Mesothelial cell of epicardium (in vitro differentiated cells): Measurements from ENCODE around the gene AP1B1. TPM values are rescaled to one million over a fixed set of nuclear protein-coding genes. Genes with fewer than 3 reads are reported as not detected.

ENCODE experiments used
- DNase-seq, 2 experiments: peaks; one replicate each; pipeline ENCODE4 v3.0.0; 2021; ENCODE audit warnings: low spot score in 2 of 2; ENCODE audit not compliant: unreplicated experiment in 2 of 2
- H3K27ac Mint-ChIP-seq: 2 replicates; pipeline ENCODE4 v1.8.0; 2021; ENCODE audit warnings: mixed read lengths
- H3K27me3 Mint-ChIP-seq: 2 replicates; pipeline ENCODE4 v1.8.0; 2021; ENCODE audit warnings: low read depth, mixed read lengths
- H3K36me3 Mint-ChIP-seq: 2 replicates; pipeline ENCODE4 v1.8.0; 2021; ENCODE audit warnings: mixed read lengths
- H3K4me1 Mint-ChIP-seq: 2 replicates; pipeline ENCODE4 v1.8.0; 2021; ENCODE audit warnings: mixed read lengths
- H3K4me3 Mint-ChIP-seq: 2 replicates; pipeline ENCODE4 v1.8.0; 2021; ENCODE audit warnings: mild to moderate bottlenecking, moderate library complexity, mixed read lengths
- H3K9me3 Mint-ChIP-seq: 2 replicates; pipeline ENCODE4 v1.8.0; 2021; ENCODE audit warnings: mixed read lengths
- total RNA-seq: library from RNA; stranded (reverse); gene quantifications from 3 replicates; pipeline ENCODE4 v1.2.1, GENCODE V29; 2021
- TF ChIP-seq, protein P1 (sequence below): fragments of 200-600 bp; sonication (generic); IDR thresholded peaks from one replicate; pipeline ENCODE4 v1.5.0; 2021; ENCODE audit warnings: antibody characterized with exemption; ENCODE audit not compliant: unreplicated experiment

AP1B1 gene
- total RNA-seq, 1 donor from 2014 or later, result 43.9 TPM

DNA sequence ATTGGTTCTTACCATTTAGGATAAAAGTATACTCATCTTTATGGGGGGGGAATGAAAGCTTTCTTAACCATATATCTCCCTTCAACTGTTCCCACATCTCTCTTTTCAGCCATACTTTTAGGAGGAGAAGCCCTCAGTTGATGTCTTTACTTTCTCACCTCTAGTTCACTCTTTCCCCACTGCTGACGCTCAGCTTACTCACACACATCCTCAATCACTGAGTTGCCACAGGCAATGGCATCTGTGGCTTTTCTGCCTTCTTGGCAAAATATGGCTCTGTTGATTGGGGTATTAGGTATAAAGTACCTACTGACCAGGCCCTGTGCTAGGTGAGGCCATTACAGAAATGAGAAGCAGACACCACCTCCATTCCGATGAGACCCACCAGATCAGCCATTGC is 12.2 kb upstream of the AP1B1 start:
- peaks cover 27% of the 10 kb centered on the region for H3K27me3 Mint-ChIP-seq
- H3K9me3 Mint-ChIP-seq, result no peaks in the 10 kb centered on the region
- no peaks in the 10 kb centered on the region for H3K36me3 Mint-ChIP-seq
- TF ChIP-seq, protein P1, sequence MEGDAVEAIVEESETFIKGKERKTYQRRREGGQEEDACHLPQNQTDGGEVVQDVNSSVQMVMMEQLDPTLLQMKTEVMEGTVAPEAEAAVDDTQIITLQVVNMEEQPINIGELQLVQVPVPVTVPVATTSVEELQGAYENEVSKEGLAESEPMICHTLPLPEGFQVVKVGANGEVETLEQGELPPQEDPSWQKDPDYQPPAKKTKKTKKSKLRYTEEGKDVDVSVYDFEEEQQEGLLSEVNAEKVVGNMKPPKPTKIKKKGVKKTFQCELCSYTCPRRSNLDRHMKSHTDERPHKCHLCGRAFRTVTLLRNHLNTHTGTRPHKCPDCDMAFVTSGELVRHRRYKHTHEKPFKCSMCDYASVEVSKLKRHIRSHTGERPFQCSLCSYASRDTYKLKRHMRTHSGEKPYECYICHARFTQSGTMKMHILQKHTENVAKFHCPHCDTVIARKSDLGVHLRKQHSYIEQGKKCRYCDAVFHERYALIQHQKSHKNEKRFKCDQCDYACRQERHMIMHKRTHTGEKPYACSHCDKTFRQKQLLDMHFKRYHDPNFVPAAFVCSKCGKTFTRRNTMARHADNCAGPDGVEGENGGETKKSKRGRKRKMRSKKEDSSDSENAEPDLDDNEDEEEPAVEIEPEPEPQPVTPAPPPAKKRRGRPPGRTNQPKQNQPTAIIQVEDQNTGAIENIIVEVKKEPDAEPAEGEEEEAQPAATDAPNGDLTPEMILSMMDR, result no peak
- H3K4me3 Mint-ChIP-seq, result no peak overlapping the region
- no peak overlapping the region for H3K27ac Mint-ChIP-seq
- H3K4me1 Mint-ChIP-seq, result peaks cover 4% of the 10 kb centered on the region
- DNase-seq, result no peak

GRCh38 chr22:29397791-29398190 is 9.4 kb upstream of the AP1B1 start:
- Mint-ChIP-seq H3K36me3 (no peaks in the 10 kb centered on the region), H3K4me1 (peaks cover 4% of the 10 kb centered on the region), H3K9me3 (no peaks in the 10 kb centered on the region), H3K27ac (no peak overlapping the region), H3K27me3 (peaks cover 17% of the 10 kb centered on the region), H3K4me3 (no peak overlapping the region)
- TF ChIP-seq, protein P1, result no peak
- DNase-seq, result no peak

- H3K9me3 Mint-ChIP-seq, result no peaks in the 10 kb centered on the region
- H3K36me3 Mint-ChIP-seq, result no peaks in the 10 kb centered on the region
- no peak overlapping the region for H3K4me3 Mint-ChIP-seq
- no peak overlapping the region for H3K27ac Mint-ChIP-seq
- H3K27me3 Mint-ChIP-seq, result peaks cover 11% of the 10 kb centered on the region
- TF ChIP-seq, protein P1, result no peak
- no peak for DNase-seq
- H3K4me1 Mint-ChIP-seq, result peaks cover 4% of the 10 kb centered on the region
These were observed 7.8 kb upstream of the AP1B1 start for GRCh38 chr22:29396126-29396525.

DNA sequence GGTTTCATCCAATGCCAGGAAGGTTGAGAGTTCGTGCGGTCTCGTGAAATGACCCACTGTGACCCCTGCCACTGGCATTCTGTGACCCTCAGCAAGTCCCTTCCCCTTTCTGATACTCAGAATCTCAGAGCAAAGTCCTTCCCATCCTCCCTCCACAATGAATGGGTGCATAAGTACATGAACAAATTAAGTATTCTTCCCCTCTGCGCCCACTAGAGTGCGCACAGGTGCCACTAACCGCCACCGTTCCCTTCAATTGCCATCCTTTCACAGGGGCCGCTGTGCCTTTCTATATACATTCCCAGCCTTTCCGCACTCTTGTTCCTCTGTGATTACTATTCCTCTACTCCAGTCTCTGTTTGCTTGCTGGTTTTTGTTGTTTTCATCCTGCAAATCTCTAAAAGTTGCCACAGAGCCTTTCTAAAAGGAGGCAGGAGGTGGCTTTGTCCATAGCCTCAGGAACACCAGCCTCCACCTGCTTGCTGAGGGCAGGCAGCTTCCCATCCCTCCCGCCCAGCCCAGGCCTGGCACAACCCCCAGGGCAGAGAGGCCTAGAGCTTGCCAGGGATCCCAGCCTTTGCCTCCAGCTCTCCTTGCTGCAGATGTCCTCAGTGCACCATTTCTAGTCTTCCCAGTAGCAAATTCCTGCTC is 6.7 kb upstream of the AP1B1 start:
- TF ChIP-seq, protein P1, result peak; percentile 34
- Mint-ChIP-seq H3K27ac (no peak overlapping the region), H3K4me1 (peaks cover 4% of the 10 kb centered on the region), H3K4me3 (no peak overlapping the region), H3K9me3 (no peaks in the 10 kb centered on the region), H3K36me3 (no peaks in the 10 kb centered on the region), H3K27me3 (peaks cover 6% of the 10 kb centered on the region)
- DNase-seq, result peak; percentile 39 to 76

- DNase-seq, result no peak
- Mint-ChIP-seq H3K27me3 (peaks cover 6% of the 10 kb centered on the region), H3K27ac (no peak overlapping the region), H3K4me1 (peaks cover 3% of the 10 kb centered on the region), H3K36me3 (no peaks in the 10 kb centered on the region), H3K4me3 (no peak overlapping the region), H3K9me3 (no peaks in the 10 kb centered on the region)
- TF ChIP-seq, protein P1, result no peak
These were observed 4.7 kb upstream of the AP1B1 start for GRCh38 chr22:29393019-29393608.
